ENCODE results near the gene THG1L. TPM values are rescaled to one million over a fixed set of nuclear protein-coding genes. Genes with fewer than 3 reads are reported as not detected.

The THG1L gene
- total RNA-seq, 1 experiment from 2014 or later, result 12.9 TPM

GRCh38 chr5:157767689-157768088 is 36.5 kb downstream of the THG1L start:
- DNase-seq, result no peak
- no peak overlapping the region for H3K14ac ChIP-seq (ENCODE audit: insufficient read depth, low read length)
- no peak overlapping the region for H4K91ac ChIP-seq (ENCODE audit: insufficient read length, low read depth, low read length)
- H4K20me1 ChIP-seq (ENCODE audit: control insufficient read depth, insufficient read depth, insufficient read length), result no peaks in the 10 kb centered on the region
- H3K23ac ChIP-seq (ENCODE audit: insufficient read length, low read depth, low read length), result no peak overlapping the region
- H3K27ac Mint-ChIP-seq, result no peak overlapping the region
- H3K79me1 ChIP-seq (ENCODE audit: insufficient read depth, low read depth, low read length, poor library complexity, severe bottlenecking), result no peaks in the 10 kb centered on the region
- H3K56ac ChIP-seq (ENCODE audit: insufficient read length, low read depth, low read length), result no peak overlapping the region
- H2BK15ac ChIP-seq (ENCODE audit: low read depth, low read length), result no peak overlapping the region
- no peaks in the 10 kb centered on the region for H3K79me2 ChIP-seq (ENCODE audit: insufficient read depth, low read length)
- H3K18ac ChIP-seq (ENCODE audit: insufficient read length, low read depth, low read length), result no peak overlapping the region
- no peak overlapping the region for H3T11ph ChIP-seq (ENCODE audit: low read length)
- no peak overlapping the region for H4K8ac ChIP-seq (replicated peaks; ENCODE audit: insufficient read length, low read depth, low read length)
- H3K27me3 Mint-ChIP-seq (ENCODE audit: low read depth), result no peaks in the 10 kb centered on the region
- H4K5ac ChIP-seq (ENCODE audit: insufficient read length, low read depth, low read length), result no peak overlapping the region
- H2BK5ac ChIP-seq (ENCODE audit: insufficient read length, low read length), result no peak overlapping the region
- TF ChIP-seq, protein P1, sequence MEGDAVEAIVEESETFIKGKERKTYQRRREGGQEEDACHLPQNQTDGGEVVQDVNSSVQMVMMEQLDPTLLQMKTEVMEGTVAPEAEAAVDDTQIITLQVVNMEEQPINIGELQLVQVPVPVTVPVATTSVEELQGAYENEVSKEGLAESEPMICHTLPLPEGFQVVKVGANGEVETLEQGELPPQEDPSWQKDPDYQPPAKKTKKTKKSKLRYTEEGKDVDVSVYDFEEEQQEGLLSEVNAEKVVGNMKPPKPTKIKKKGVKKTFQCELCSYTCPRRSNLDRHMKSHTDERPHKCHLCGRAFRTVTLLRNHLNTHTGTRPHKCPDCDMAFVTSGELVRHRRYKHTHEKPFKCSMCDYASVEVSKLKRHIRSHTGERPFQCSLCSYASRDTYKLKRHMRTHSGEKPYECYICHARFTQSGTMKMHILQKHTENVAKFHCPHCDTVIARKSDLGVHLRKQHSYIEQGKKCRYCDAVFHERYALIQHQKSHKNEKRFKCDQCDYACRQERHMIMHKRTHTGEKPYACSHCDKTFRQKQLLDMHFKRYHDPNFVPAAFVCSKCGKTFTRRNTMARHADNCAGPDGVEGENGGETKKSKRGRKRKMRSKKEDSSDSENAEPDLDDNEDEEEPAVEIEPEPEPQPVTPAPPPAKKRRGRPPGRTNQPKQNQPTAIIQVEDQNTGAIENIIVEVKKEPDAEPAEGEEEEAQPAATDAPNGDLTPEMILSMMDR (conservative IDR thresholded peaks at IDR 0.05), result no peak
- no peak overlapping the region for H3K27ac ChIP-seq (ENCODE audit: insufficient read length, low read depth, low read length)
- H3K4me1 ChIP-seq (ENCODE audit: insufficient read depth, low read length), result no peaks in the 10 kb centered on the region
- no peak overlapping the region for H3K4ac ChIP-seq (ENCODE audit: low read depth, low read length)
- no peaks in the 10 kb centered on the region for H3K27me3 ChIP-seq (ENCODE audit: insufficient read depth, low read length)
- H2BK120ac ChIP-seq (ENCODE audit: low read depth, low read length, poor library complexity, severe bottlenecking), result no peak overlapping the region
- no peak overlapping the region for H3K4me2 ChIP-seq (ENCODE audit: insufficient read depth, insufficient read length, low read length)
- no peak overlapping the region for H3K4me3 Mint-ChIP-seq
- no peaks in the 10 kb centered on the region; a peak in 1 of 5 replicates for H3K9me3 Mint-ChIP-seq
- H2BK20ac ChIP-seq (ENCODE audit: low read depth, low read length, poor library complexity, severe bottlenecking), result no peak overlapping the region
- H3K23me2 ChIP-seq (ENCODE audit: insufficient read length, low read depth, low read length, poor library complexity, severe bottlenecking), result no peaks in the 10 kb centered on the region
- no CpG with 5 or more reads among the region's 3 CpGs for WGBS (ENCODE audit: extremely low coverage, insufficient read length, low lambda C conversion rate)
- no peaks in the 10 kb centered on the region for H3K9me3 ChIP-seq (ENCODE audit: control insufficient read depth, low read depth, low read length)
- H3K36me3 Mint-ChIP-seq (ENCODE audit: insufficient read depth in 1 of 3, low read depth in 3 of 3), result no peaks in the 10 kb centered on the region
- no peak overlapping the region for H2AK5ac ChIP-seq (ENCODE audit: insufficient read length, low read length)
- H2BK12ac ChIP-seq (ENCODE audit: insufficient read length, low read depth, low read length), result no peak overlapping the region
- H2AFZ ChIP-seq (ENCODE audit: low read length), result no peak overlapping the region
- no peak overlapping the region for H3K9ac ChIP-seq (ENCODE audit: extremely low read depth, insufficient read length, low read length)
- no peaks in the 10 kb centered on the region for H3K4me1 Mint-ChIP-seq
